Skeletal muscle cell (primary cell): ENCODE measurements around the gene ABLIM2.
A peak's percentile ranks its signal among the peaks of the same experiment; 100 is the strongest.
"Not testable (repeated sequence)": the region's sequence is repeated elsewhere in the genome, so short reads cannot be mapped to it uniquely, and the experiment has no call there.

Experiments
- DNase-seq: peaks from one replicate; pipeline ENCODE4 v3.0.0-alpha.2; 2010; ENCODE audit warnings: low read depth
- H3K4me3 ChIP-seq: 2 replicates; pipeline ENCODE4 v1.5.1; 2011; ENCODE audit warnings: low read depth, mild to moderate bottlenecking, control low read depth, low read length, moderate library complexity

The ABLIM2 gene

GRCh38 chr4:7944599-7945220 is 213.9 kb downstream of the ABLIM2 start:
- DNase-seq = no peak
- no peak overlapping the region for H3K4me3 ChIP-seq

- not testable (repeated sequence) for H3K4me3 ChIP-seq, DNase-seq
Measured at GRCh38 chr4:7943688-7944087, 214.9 kb downstream of the ABLIM2 start.

- no peak overlapping the region for H3K4me3 ChIP-seq
- no peak for DNase-seq
Measured at GRCh38 chr4:7943211-7943610, 215.4 kb downstream of the ABLIM2 start.

- no peak for DNase-seq
- H3K4me3 ChIP-seq = no peak overlapping the region
Measured at GRCh38 chr4:7941965-7942496, 216.6 kb downstream of the ABLIM2 start.

GRCh38 chr4:7941111-7941964 is 217.3 kb downstream of the ABLIM2 start:
- no peak overlapping the region for H3K4me3 ChIP-seq
- DNase-seq = no peak

- peak within 1 kb of the TSS; percentile 81 for H3K4me3 ChIP-seq
- DNase-seq = no peak
Measured at GRCh38 chr4:7939377-7940108, 219.1 kb downstream of the ABLIM2 start, which contains the start of gene AFAP1. Gene AFAP1, minus strand, starts transcription at chr4:7939861. Its CDS starts 67,783 bp downstream, at chr4:7872078.

- DNase-seq = no peak
- peak overlapping the region; percentile 81 for H3K4me3 ChIP-seq
Measured at GRCh38 chr4:7938609-7939376, 219.8 kb downstream of the ABLIM2 start.

GRCh38 chr4:7938266-7938608 is 220.4 kb downstream of the ABLIM2 start:
- no peak for DNase-seq
- H3K4me3 ChIP-seq = peak overlapping the region; percentile 81

GRCh38 chr4:7937006-7937405 is 221.6 kb downstream of the ABLIM2 start:
- peak overlapping the region; percentile 81 for H3K4me3 ChIP-seq
- DNase-seq = no peak

- no peak for DNase-seq
- H3K4me3 ChIP-seq = no peak overlapping the region
Measured at GRCh38 chr4:7933651-7934510, 224.7 kb downstream of the ABLIM2 start.

GRCh38 chr4:7932287-7932686 is 226.3 kb downstream of the ABLIM2 start:
- no peak overlapping the region for H3K4me3 ChIP-seq
- no peak for DNase-seq

- no peak for DNase-seq
- no peak overlapping the region for H3K4me3 ChIP-seq
Measured at GRCh38 chr4:7929118-7929951, 229.3 kb downstream of the ABLIM2 start.

- H3K4me3 ChIP-seq = no peak overlapping the region
- no peak for DNase-seq
Measured at GRCh38 chr4:7928711-7929110, 229.9 kb downstream of the ABLIM2 start.

GRCh38 chr4:7926822-7927221 is 231.8 kb downstream of the ABLIM2 start:
- no peak overlapping the region for H3K4me3 ChIP-seq
- DNase-seq = no peak

GRCh38 chr4:7924570-7924969 is 234.0 kb downstream of the ABLIM2 start:
- no peak for DNase-seq
- H3K4me3 ChIP-seq = no peak overlapping the region

- H3K4me3 ChIP-seq = no peak overlapping the region
- no peak for DNase-seq
Measured at GRCh38 chr4:7924163-7924562, 234.4 kb downstream of the ABLIM2 start.

GRCh38 chr4:7922466-7922865 is 236.1 kb downstream of the ABLIM2 start:
- DNase-seq = no peak
- H3K4me3 ChIP-seq = no peak overlapping the region

GRCh38 chr4:7918981-7919380 is 239.6 kb downstream of the ABLIM2 start:
- DNase-seq = no peak
- H3K4me3 ChIP-seq = no peak overlapping the region
